GM19025 (cell line): Measurements from ENCODE around the gene C12orf43.

Experiments used
- ATAC-seq: cut with Tn5 transposase; IDR thresholded peaks from one replicate; pipeline ENCODE4 v1.9.1; 2021; ENCODE audit warnings: mild to moderate bottlenecking, low read depth, moderate library complexity; ENCODE audit not compliant: unreplicated experiment

C12orf43 gene

DNA sequence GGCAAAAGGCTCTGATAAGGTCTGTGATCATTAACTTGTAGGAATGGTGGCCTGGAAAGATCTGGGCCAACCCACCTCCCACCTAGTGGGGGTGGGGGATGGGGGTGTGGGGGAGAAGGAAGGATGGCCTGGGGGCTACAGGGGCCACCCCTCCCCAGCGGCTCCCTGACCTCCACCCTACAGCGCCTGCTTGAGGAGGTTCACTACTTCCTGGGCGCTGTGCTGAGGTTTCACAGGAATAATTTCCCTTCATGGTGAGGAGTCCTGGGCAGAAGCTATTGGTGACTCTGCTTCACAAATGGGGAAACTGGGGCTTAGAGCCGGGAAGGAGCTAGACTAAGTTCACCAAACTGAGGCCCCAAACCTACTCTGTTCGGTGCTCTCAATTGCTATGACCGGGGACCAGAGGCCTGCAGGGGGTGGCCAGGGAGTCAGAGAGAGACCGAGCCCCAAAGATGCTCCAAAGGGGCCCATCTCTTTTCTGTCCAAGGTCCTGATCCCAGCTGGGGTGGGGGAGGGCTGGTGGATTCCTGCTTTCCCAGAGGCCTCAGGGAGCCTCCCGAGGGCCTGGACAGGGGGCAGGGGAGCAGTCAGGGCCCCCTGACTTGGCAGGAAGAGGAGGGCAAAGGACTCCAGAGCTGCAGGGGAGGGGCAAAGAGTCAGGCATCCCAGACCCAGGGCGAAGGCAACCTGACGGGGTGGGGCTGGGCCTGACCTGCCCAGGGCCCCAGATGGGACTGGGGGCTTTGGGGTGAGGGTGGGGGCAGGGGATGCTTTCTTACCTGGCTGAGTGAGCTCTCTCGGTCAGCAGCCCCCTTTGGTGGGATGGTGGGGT lies 36.2 kb downstream of the C12orf43 start:
- no peak for ATAC-seq

DNA sequence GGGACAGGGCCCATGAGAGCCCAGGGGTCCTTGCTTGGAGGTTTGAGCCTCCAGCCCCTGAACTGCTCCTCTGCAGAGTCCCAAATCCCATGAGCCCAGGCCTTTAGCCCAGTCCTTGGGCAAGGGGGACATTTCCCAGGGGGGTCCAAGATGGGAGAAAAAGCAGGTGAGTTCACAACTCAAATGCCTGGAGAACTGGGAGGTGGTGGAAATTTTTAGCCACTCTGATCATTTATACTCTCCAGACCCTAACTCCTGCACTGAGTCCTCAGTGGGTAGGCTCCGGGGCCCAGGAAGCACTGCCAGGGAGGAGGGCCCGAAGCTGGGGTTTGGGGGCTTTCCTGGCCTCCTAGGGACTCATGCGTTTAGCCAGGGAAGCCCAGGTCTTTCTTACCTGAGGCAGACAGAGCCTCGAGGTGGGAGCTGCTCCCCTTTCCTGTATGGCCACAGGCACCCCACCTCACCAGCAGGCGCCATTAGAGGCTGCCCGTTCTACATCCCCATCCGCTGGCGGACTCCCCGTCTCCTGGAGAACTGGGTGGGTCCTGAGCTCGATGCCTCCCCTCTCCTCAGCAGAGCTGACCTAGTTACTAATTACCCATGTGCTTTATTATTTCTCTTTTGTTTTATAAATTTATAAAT lies 36.9 kb downstream of the C12orf43 start:
- ATAC-seq: no peak

DNA sequence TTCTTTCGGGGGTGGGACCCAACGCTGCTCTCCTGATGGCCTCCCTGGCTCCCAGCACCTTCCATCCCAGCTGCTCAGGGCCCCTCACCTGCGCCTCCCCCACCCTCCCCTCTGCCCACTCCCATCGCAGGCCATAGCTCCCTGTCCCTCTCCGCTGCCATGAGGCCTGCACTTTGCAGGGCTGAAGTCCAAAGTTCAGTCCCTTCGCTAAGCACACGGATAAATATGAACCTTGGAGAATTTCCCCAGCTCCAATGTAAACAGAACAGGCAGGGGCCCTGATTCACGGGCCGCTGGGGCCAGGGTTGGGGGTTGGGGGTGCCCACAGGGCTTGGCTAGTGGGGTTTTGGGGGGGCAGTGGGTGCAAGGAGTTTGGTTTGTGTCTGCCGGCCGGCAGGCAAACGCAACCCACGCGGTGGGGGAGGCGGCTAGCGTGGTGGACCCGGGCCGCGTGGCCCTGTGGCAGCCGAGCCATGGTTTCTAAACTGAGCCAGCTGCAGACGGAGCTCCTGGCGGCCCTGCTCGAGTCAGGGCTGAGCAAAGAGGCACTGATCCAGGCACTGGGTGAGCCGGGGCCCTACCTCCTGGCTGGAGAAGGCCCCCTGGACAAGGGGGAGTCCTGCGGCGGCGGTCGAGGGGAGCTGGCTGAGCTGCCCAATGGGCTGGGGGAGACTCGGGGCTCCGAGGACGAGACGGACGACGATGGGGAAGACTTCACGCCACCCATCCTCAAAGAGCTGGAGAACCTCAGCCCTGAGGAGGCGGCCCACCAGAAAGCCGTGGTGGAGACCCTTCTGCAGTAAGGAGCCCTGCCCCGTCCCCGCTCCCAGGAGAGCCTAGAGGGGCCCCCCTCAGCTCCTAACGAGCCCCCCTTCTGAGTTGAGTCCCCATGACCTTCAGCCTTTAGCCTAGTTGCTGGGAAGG lies 37.7 kb downstream of the C12orf43 start, which contains the start of gene HNF1A:
Gene HNF1A (plus strand): TSS at position 248 of the 924 bp plus-strand sequence. CDS start 226 bp downstream, at position 474.
- ATAC-seq: no peak

GRCh38 chr12:120977531-120978295 lies 38.6 kb downstream of the C12orf43 start:
- ATAC-seq: no peak

DNA sequence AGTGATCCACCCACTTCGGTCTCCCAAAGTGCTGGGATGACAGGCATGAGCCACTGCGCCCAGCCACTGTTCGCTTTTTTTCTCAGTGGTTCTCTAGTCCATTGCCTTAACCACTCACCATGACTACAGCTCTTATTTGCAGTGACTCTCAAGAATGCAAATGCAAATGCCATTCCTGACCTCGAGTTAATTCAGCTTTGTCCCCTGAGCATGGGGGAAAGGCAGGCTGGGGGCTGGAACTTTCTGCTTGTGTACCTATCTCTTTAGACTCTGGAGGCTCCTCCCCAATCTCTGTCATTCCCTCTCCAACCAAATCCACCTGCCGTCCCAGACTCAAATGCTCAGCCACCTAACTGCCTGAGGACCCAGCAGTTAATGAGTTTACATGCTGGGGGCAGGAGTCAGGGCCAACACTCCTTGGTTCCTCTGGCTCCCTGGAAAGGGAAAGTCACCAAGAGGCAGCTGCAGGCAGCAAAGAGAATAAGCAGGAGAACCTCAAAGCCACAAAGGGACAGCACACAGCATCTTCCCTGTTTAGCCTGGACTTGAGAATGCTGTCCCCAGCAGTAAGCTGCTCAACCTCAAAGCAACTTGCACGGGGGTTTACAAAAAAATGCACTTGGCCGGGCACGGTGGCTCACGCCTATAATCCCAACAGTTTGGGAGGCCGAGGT lies 43.3 kb downstream of the C12orf43 start:
- no peak for ATAC-seq

GRCh38 chr12:120971299-120972180 lies 44.7 kb downstream of the C12orf43 start:
- no peak for ATAC-seq

DNA sequence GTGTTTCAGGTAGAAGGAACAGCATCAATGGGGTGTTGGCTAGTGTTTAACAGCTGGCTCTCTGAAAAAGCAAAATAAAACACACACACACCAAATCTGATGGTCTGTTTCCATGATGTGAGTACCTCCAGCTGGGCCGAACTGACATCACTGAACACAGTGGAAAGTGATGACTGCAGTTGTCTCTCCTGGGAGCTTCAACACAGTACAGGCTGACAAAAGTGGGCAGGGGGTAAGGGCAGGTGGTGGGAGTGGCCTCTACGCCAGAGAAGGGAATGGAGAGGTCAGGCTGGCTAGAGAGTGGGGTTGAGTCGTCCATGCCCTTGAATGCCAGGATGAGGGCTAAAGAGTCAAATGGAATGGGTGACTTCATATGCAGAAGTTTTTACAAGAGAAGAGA lies 46.0 kb downstream of the C12orf43 start:
- ATAC-seq: no peak

GRCh38 chr12:120965534-120966091 lies 50.7 kb downstream of the C12orf43 start:
- ATAC-seq: no peak

DNA sequence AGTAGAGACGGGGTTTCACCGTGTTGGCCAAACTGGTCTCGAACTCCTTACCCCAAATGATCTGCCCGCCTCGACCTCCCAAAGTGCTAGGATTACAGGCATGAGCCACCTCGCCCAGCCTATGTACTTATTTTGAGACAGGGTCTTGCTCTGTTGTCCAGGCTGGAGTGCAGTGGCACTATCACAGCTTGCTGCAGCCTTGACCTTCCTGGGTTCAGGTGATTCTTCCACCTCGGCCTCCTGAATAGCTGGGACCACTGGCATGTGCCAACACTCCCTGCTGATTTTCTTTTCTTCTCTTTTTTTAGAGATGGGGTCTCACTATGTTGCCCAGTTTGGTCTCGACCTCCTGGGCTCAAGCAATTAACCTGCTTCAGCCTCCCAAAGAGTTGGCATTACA lies 52.0 kb downstream of the C12orf43 start:
- no peak for ATAC-seq

GRCh38 chr12:120962532-120963020 lies 53.7 kb downstream of the C12orf43 start:
- no peak for ATAC-seq

GRCh38 chr12:120961604-120962531 lies 54.4 kb downstream of the C12orf43 start:
- ATAC-seq: no peak

DNA sequence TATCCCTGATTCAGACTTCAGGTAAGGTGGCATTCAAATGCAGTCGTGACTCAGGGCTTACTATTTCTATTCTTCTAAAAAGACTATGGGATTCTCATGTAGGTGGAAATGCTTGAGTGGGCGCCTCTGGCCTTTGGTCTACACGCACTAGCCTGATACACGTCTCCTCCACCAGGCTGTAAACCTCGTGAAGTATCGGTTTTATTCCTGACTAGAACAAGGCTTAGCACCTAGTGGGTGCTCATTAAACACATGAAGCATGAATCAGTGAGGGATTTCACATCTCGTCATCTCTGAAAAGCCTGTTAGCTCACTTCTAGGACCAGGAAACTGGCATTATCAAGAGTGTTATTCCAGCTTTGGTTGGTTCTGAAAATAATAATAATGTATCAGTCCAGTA lies 55.6 kb downstream of the C12orf43 start:
- ATAC-seq: no peak

- no peak for ATAC-seq
Observed at GRCh38 chr12:120959111-120959878, 57.0 kb downstream of the C12orf43 start.

DNA sequence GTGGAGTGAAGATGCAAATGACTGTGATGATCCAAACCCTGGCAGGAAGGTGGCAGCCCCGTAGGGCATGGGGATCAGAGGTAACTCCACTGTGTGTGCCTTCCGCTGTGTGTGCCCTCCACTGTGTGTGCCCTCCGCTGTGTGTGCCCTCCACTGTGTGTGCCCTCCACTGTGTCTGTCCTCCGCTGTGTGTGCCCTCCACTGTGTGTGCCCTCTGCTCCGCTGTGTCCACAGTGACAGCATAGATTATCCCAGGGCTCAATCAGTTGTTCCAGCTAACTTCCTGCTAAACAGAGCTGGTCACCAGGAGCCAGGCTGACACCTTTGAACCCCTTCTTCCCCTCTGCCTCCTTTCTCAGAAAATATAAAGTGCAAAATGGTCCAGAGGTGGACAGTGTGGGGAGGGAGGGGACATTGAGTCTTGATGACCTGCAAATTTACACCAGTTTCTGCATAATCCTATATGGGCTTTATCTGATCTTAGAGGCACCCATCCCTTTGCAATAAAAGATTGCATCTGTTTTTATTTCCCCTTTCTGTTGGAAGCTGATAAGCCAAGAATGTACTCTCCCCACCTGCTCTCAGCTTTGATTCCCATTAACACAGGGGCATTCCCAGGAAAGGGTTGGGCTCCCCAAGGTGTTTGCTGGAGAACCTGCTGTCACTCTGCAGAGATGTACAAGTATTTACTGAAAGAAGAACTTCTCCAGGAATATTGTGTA lies 59.5 kb downstream of the C12orf43 start:
- no peak for ATAC-seq

GRCh38 chr12:120955232-120955631 lies 61.1 kb downstream of the C12orf43 start:
- ATAC-seq: no peak

DNA sequence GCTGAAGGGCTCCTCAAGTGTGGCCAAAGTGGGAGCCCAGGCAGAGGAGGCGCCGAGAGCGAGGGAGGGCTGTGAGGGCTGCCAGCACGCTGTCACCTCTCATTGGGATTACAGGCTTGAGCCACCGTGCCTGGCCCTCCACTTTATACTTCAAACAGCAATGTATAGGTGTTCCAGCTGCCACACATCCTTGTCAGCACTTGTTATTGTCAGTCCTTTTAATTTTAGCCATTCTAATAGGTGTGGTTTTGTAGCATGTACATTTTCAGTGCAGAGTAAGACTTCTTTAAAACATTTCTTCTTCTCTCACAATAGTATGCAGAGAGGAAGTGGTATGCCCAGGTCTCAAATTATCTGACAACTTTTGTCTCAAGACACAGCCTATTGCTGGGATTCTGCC lies 65.5 kb downstream of the C12orf43 start:
- no peak for ATAC-seq
